Mesendoderm (in vitro differentiated cells): Measurements from ENCODE around the gene ATG2A.

ENCODE experiments used
- DNase-seq: peaks from one replicate; pipeline ENCODE4 v3.0.0; 2013
- H2AK5ac ChIP-seq: 2 replicates; pipeline ENCODE4 v1.6.1; 2013; ENCODE audit warnings: low read length, inconsistent platforms
- H2BK120ac ChIP-seq: 2 replicates; pipeline ENCODE4 v1.6.1; 2013; ENCODE audit warnings: low read depth, mild to moderate bottlenecking, low read length, moderate library complexity, mixed read lengths
- H2BK15ac ChIP-seq: replicated peaks from 2 replicates; pipeline ENCODE4 v1.6.1; 2013; ENCODE audit warnings: low read depth, mild to moderate bottlenecking, moderate library complexity
- H2BK5ac ChIP-seq: 2 replicates; pipeline ENCODE4 v1.6.1; 2013; ENCODE audit warnings: low read length, inconsistent platforms
- H3K18ac ChIP-seq: 2 replicates; pipeline ENCODE4 v1.6.1; 2013; ENCODE audit warnings: mild to moderate bottlenecking, low read length, mixed read lengths
- H3K23ac ChIP-seq: one replicate; pipeline ENCODE4 v1.6.1; 2013; ENCODE audit warnings: low read length
- H3K27ac ChIP-seq: 2 replicates; pipeline ENCODE4 v1.5.1; 2013; ENCODE audit warnings: low read depth, mild to moderate bottlenecking, inconsistent platforms, low read length, moderate library complexity
- H3K27me3 ChIP-seq: 2 replicates; pipeline ENCODE4 v1.6.1; 2013; ENCODE audit warnings: low read length, control low read depth, mild to moderate bottlenecking, inconsistent platforms; ENCODE audit not compliant: insufficient read depth, poor library complexity
- H3K36me3 ChIP-seq: 2 replicates; pipeline ENCODE4 v1.6.1; 2013; ENCODE audit warnings: low read length, inconsistent platforms; ENCODE audit not compliant: control insufficient read depth, insufficient read depth
- H3K4ac ChIP-seq: one replicate; pipeline ENCODE4 v1.6.1; 2013; ENCODE audit warnings: low read depth, mild to moderate bottlenecking, low read length, moderate library complexity
- H3K4me1 ChIP-seq: 2 replicates; pipeline ENCODE4 v1.6.1; 2013; ENCODE audit warnings: low read depth, low read length, inconsistent platforms; ENCODE audit not compliant: control insufficient read depth
- H3K4me2 ChIP-seq: 2 replicates; pipeline ENCODE4 v1.6.1; 2013; ENCODE audit warnings: low read length
- H3K4me3 ChIP-seq: 2 replicates; pipeline ENCODE4 v1.5.1; 2013; ENCODE audit warnings: mild to moderate bottlenecking, low read length
- H3K56ac ChIP-seq: one replicate; pipeline ENCODE4 v1.6.1; 2013; ENCODE audit warnings: low read length
- H3K79me1 ChIP-seq: 2 replicates; pipeline ENCODE4 v1.6.1; 2013; ENCODE audit warnings: low read length, inconsistent platforms
- H3K79me2 ChIP-seq: 2 replicates; pipeline ENCODE4 v1.6.1; 2013; ENCODE audit warnings: mild to moderate bottlenecking, low read length; ENCODE audit not compliant: control insufficient read depth, insufficient read depth
- H3K9ac ChIP-seq: 2 replicates; pipeline ENCODE4 v1.6.1; 2013; ENCODE audit warnings: low read length, inconsistent platforms
- H4K5ac ChIP-seq: one replicate; pipeline ENCODE4 v1.6.1; 2013; ENCODE audit warnings: low read length
- H4K8ac ChIP-seq: one replicate; pipeline ENCODE4 v1.6.1; 2013; ENCODE audit warnings: low read depth, mild to moderate bottlenecking, control low read depth, low read length, moderate library complexity
- WGBS: extraction: QIAGEN DNeasy Blood & Tissue Kit; methylation state at CpG from one replicate; pipeline ENCODE4 v1.1.7; 2013; ENCODE audit warnings: low lambda C conversion rate, missing lambda C conversion rate; ENCODE audit not compliant: insufficient coverage; ENCODE audit errors: extremely low coverage; 5-methylcytosine and 5-hydroxymethylcytosine counted together

ATG2A gene

DNA sequence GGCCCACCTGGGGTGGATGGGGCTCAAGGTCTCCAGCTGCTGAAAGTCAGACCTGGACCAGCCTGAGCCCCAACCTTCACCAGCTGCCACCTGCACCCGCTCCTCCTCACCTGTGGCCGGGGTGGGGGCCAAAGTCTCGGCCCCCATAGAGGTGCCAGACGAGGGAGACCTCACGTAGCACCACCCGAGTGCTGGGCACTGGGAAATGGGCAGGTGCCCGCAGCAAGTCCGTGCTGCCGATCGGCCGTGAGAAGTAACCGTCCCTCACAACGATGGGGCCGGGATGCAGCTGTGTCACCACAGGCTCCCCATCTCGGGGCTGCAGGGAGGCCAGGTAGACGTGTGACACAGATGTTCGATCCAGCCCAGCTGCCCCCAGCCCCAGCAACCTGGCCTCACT, 16.2 kb downstream of the ATG2A start:
- Histone ChIP-seq H3K79me1 (no peaks in the 10 kb centered on the region), H3K56ac (no peak overlapping the region), H3K79me2 (no peaks in the 10 kb centered on the region), H3K4me2 (no peak overlapping the region), H4K5ac (no peak overlapping the region), H3K18ac (no peak overlapping the region), H3K27me3 (no peaks in the 10 kb centered on the region), H3K9ac (no peak overlapping the region), H3K23ac (no peak overlapping the region), H2BK120ac (no peak overlapping the region), H2AK5ac (no peak overlapping the region), H3K4me1 (no peaks in the 10 kb centered on the region), H3K4me3 (no peak overlapping the region), H2BK15ac (no peak overlapping the region), H2BK5ac (no peak overlapping the region), H3K36me3 (peaks cover 3% of the 10 kb centered on the region), H4K8ac (no peak overlapping the region), H3K27ac (no peak overlapping the region), H3K4ac (no peak overlapping the region)
- no CpG with 5 or more reads among the region's 17 CpGs for WGBS
- no peak for DNase-seq

DNA sequence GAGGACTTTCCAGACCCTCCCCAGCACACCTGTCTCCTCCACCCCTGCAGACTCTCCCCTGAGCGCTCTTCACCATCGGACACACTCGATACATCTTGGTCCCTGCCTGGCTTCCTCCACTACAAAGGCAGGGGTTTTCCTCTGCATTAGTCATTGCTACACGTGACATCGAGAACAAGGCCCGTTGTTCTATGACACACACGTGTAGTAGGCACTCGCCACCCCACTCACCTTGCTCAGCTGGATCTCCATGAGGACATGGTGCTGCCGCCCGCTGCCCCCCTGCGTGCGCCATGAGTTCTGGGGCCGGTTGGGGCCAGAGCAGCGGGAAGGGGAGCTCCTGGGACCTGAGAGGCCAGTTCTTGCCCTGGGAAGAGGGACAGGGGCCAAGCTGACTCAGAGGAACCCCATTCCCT, 16.7 kb downstream of the ATG2A start:
- peaks cover 1% of the 10 kb centered on the region for H3K36me3 ChIP-seq
- H3K79me1 ChIP-seq: no peaks in the 10 kb centered on the region
- H2BK15ac ChIP-seq: no peak overlapping the region
- no peak overlapping the region for H4K8ac ChIP-seq
- no CpG with 5 or more reads among the region's 14 CpGs for WGBS
- H3K4ac ChIP-seq: no peak overlapping the region
- no peak overlapping the region for H2AK5ac ChIP-seq
- no peak overlapping the region for H3K56ac ChIP-seq
- H3K27ac ChIP-seq: no peak overlapping the region
- H3K4me2 ChIP-seq: no peak overlapping the region
- no peak overlapping the region for H3K18ac ChIP-seq
- H2BK5ac ChIP-seq: no peak overlapping the region
- H3K4me3 ChIP-seq: no peak overlapping the region
- H3K9ac ChIP-seq: no peak overlapping the region
- no peaks in the 10 kb centered on the region for H3K4me1 ChIP-seq
- H3K23ac ChIP-seq: no peak overlapping the region
- no peaks in the 10 kb centered on the region for H3K79me2 ChIP-seq
- H2BK120ac ChIP-seq: no peak overlapping the region
- H3K27me3 ChIP-seq: no peaks in the 10 kb centered on the region
- no peak for DNase-seq
- H4K5ac ChIP-seq: no peak overlapping the region

DNA sequence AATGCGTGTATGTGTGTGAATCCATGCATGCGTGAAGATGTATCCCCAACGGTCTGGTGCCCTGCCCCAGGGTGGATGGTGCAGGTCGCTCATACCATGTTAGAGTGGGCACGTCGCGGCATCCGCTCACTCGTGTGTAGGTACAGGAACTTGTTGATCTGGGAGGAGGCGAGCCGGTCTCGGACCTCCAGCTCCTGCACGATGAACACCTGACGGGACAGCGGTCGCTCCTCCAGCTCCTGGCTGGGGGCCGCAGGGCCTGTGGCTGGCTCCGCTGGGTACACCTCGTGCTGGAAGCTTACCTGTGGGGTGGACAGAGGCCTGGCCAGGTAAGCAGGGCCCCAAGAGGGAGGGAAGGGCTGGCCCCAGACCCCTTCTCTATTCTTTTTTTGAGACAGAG, 18.5 kb downstream of the ATG2A start:
- no peaks in the 10 kb centered on the region for H3K4me1 ChIP-seq
- H3K27me3 ChIP-seq: no peaks in the 10 kb centered on the region
- no peak overlapping the region for H3K56ac ChIP-seq
- no peak overlapping the region for H2BK15ac ChIP-seq
- H2BK5ac ChIP-seq: no peak overlapping the region
- no peak overlapping the region for H4K5ac ChIP-seq
- H2BK120ac ChIP-seq: no peak overlapping the region
- no peaks in the 10 kb centered on the region for H3K79me1 ChIP-seq
- WGBS: no CpG with 5 or more reads among the region's 19 CpGs
- no peak overlapping the region for H3K27ac ChIP-seq
- no peak overlapping the region for H3K4me3 ChIP-seq
- no peak overlapping the region for H3K23ac ChIP-seq
- no peak overlapping the region for H3K4ac ChIP-seq
- no peak overlapping the region for H3K18ac ChIP-seq
- H3K9ac ChIP-seq: no peak overlapping the region
- H2AK5ac ChIP-seq: no peak overlapping the region
- no peak overlapping the region for H3K4me2 ChIP-seq
- H4K8ac ChIP-seq: no peak overlapping the region
- H3K36me3 ChIP-seq: peaks cover 1% of the 10 kb centered on the region
- H3K79me2 ChIP-seq: no peaks in the 10 kb centered on the region
- no peak for DNase-seq

DNA sequence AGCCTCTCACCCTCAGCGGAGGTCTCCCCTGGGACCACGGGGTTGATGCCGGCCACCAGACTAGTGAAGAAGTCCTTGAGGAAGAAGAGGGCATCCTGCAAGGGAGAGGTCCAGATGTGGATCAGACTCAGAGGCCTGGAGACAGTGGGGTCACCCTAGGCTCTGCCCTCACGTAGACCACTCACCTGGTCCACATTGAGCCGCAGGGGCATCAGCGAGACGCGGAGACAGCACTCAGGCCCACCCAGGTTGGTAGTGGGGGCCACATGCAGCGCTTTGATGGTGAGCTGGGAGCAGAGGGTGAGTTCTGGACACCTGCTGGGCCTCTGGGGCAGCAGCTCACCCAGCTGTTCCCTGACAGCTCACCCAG, 18.9 kb downstream of the ATG2A start:
- Histone ChIP-seq H3K36me3 (peaks cover 1% of the 10 kb centered on the region), H3K4me3 (no peak overlapping the region), H4K5ac (no peak overlapping the region), H3K56ac (no peak overlapping the region), H3K27me3 (no peaks in the 10 kb centered on the region), H3K79me1 (no peaks in the 10 kb centered on the region), H3K4me2 (no peak overlapping the region), H3K4ac (no peak overlapping the region), H3K18ac (no peak overlapping the region), H3K4me1 (no peaks in the 10 kb centered on the region), H3K9ac (no peak overlapping the region), H4K8ac (no peak overlapping the region), H3K27ac (no peak overlapping the region), H2BK15ac (no peak overlapping the region), H2BK120ac (no peak overlapping the region), H3K23ac (no peak overlapping the region), H2BK5ac (no peak overlapping the region), H2AK5ac (no peak overlapping the region), H3K79me2 (no peaks in the 10 kb centered on the region)
- WGBS: no CpG with 5 or more reads among the region's 9 CpGs
- no peak for DNase-seq

- Histone ChIP-seq H3K36me3 (peaks cover 1% of the 10 kb centered on the region), H3K4me2 (no peak overlapping the region), H2BK120ac (no peak overlapping the region), H3K9ac (no peak overlapping the region), H3K4me1 (no peaks in the 10 kb centered on the region), H4K8ac (no peak overlapping the region), H2AK5ac (no peak overlapping the region), H3K27ac (no peak overlapping the region), H3K79me2 (no peaks in the 10 kb centered on the region), H3K4ac (no peak overlapping the region), H2BK15ac (no peak overlapping the region), H3K79me1 (no peaks in the 10 kb centered on the region), H3K23ac (no peak overlapping the region), H4K5ac (no peak overlapping the region), H3K4me3 (no peak overlapping the region), H3K56ac (no peak overlapping the region), H2BK5ac (no peak overlapping the region), H3K27me3 (no peaks in the 10 kb centered on the region), H3K18ac (no peak overlapping the region)
- no peak for DNase-seq
- no CpG with 5 or more reads among the region's 19 CpGs for WGBS
Measured at GRCh38 chr11:64897381-64898075, 19.5 kb downstream of the ATG2A start.

DNA sequence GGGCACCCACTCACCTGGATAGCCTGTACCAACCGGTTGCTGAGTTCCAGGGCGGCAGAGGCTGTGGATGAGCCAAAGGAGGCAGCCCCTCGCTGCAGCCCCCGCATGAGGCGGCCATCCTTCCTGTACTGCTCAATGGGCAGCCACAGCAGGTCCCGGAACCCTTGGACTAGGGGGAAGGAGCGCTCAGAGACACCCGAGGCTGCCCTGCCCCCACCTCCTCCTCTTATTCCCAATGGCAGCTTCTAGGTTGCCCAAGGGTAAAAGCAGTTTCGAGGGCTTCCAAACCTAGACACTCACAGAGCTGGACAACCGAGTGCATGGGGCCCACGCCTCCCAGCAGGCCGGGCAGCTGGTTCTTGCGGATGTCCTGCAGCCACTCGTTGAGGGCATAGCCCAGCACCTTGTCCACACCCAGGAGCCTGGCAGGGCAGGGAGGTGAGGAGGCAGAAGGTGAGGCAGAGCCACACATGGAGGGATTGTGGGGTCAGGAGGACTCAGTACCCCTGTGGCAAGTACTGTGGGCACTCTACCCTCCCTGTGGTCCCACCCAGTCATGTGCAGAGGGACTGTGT, 20.5 kb downstream of the ATG2A start:
- H4K8ac ChIP-seq: no peak overlapping the region
- no peak for DNase-seq
- no peak overlapping the region for H3K56ac ChIP-seq
- H2BK120ac ChIP-seq: no peak overlapping the region
- no peak overlapping the region for H2BK5ac ChIP-seq
- H2BK15ac ChIP-seq: no peak overlapping the region
- no peak overlapping the region for H3K4me2 ChIP-seq
- no peak overlapping the region for H3K27ac ChIP-seq
- H4K5ac ChIP-seq: no peak overlapping the region
- no CpG with 5 or more reads among the region's 14 CpGs for WGBS
- H3K4ac ChIP-seq: no peak overlapping the region
- no peaks in the 10 kb centered on the region for H3K27me3 ChIP-seq
- peaks cover 1% of the 10 kb centered on the region for H3K36me3 ChIP-seq
- H3K9ac ChIP-seq: no peak overlapping the region
- H3K23ac ChIP-seq: no peak overlapping the region
- no peaks in the 10 kb centered on the region for H3K4me1 ChIP-seq
- H3K18ac ChIP-seq: no peak overlapping the region
- H2AK5ac ChIP-seq: no peak overlapping the region
- no peaks in the 10 kb centered on the region for H3K79me2 ChIP-seq
- H3K79me1 ChIP-seq: no peaks in the 10 kb centered on the region
- no peak overlapping the region for H3K4me3 ChIP-seq
